SW480 (cell line): ENCODE data around the gene ARHGAP27.

Source experiments
- DNase-seq: peaks from one replicate; pipeline ENCODE4 v3.0.0-alpha.2; 2016; ENCODE audit warnings: low spot score

ARHGAP27 gene

DNA sequence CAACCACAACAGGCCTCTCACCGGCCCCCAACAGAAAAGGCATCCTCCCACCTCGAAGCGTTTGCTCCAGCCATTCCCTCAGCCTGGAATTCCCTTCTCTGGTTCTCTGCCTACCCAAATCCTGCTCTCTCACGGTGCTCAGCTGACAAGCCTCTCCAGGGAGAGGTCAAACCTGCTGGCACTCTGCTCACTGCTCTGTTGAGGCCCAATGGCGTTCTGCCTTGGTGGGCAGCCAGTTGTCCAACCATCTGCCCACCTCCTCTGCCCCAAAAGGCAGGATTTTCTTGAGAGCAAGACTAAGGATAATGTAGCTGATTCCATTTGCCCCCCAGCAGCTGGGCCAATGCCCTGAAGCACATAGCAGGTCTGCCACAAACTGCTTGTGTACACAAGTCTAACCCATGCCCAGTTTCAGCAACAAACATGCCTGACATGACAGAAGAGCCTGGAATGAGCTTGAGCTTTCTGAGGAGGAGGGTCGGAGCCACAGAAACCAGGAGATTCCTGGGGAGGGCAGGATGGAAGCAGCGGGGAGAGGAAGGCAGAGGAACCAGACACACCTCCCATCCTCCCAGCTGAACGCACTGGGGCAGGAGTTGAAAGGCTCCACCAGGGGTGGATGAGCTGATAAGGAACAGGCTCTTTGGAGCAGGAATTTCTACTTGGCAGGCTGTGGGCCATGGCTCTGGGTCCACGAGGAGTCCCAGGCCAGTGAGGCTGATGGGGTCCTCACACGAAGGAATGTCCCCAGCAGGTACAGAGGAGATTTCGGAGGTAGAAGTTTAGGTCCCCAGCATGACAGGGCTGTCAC, 23.9 kb downstream of the ARHGAP27 start:
- DNase-seq = no peak

GRCh38 chr17:45406107-45406506, 26.6 kb downstream of the ARHGAP27 start:
- no peak for DNase-seq

GRCh38 chr17:45405250-45406086, 27.2 kb downstream of the ARHGAP27 start:
- DNase-seq = peak; percentile 36

GRCh38 chr17:45404870-45405249, 27.8 kb downstream of the ARHGAP27 start:
- no peak for DNase-seq

GRCh38 chr17:45403906-45404490, 28.7 kb downstream of the ARHGAP27 start:
- DNase-seq = no peak

DNA sequence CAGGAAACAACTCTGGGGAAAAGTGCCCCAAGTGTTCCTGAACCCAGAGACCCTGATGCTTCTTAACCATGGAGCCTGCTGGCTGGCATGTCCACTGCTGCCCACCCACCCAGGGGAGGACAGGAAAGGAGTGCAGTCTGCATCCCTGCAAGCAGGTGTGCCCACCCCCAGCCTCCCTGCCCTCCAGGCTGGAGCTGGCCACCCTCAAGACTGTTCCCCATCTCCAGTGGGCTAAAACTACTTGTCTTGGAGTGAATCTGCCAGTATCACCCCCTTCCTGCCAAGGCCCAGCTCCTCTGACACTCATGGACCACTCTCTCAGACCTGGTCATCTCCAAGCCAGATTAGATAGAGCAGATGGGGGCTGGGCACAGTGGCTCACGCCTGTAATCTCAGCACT, 29.8 kb downstream of the ARHGAP27 start:
- DNase-seq = no peak

DNA sequence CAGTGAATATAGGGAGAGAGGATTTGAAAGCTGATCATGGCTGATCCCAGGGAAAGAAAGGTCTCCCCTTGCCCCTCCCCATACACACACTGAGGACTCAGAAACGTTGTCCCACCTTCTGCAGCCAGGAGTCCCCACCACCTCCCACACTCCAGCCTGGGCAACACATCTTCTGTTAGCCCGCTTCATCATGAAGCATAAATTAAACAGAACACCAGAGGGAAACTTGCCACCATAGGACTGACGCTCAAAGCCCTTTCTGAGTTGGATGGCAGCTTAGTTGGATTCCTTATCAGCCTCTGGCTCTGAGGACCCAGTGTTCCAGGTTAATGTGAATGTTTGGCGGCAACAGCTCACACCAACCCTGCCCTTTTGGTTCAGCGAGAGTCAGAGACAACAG, 33.9 kb downstream of the ARHGAP27 start:
- no peak for DNase-seq

- no peak for DNase-seq
Observed at GRCh38 chr17:45397796-45398195, 34.9 kb downstream of the ARHGAP27 start.

DNA sequence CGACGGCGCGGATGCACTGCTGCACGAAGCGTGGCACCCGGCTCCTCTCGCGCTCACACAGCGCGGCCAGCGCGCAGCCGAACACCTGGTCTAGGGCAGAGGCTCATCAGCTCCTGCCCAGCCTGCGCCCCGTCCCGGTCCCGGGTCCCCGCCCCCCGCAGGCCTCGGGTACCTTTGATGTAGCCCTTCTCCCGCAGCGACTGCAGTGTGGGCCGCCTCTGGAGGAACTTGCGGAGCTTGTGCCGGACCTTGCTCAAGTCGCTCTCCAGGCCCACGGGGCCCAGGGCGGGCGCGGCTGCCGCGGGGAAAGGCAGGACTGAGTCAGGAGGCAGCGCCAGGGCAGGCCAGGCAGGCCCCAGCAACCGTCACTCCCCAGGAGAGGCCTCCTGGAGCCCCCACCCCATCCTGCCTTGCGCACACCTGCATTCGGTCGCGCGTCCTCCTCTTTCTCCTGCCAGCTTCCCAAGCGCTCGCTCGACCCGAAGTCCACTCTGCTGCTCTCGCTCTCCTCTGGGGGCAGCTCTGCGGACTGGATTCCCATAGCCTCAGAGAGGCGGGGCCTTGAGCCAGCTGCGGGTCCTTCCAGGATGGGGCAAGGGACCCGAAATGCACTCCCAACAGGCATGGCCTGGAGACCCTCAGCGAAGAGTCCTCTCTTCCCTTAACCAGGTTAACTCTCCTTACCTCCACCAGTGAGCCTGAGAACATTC, 36.0 kb downstream of the ARHGAP27 start:
- DNase-seq = no peak

DNA sequence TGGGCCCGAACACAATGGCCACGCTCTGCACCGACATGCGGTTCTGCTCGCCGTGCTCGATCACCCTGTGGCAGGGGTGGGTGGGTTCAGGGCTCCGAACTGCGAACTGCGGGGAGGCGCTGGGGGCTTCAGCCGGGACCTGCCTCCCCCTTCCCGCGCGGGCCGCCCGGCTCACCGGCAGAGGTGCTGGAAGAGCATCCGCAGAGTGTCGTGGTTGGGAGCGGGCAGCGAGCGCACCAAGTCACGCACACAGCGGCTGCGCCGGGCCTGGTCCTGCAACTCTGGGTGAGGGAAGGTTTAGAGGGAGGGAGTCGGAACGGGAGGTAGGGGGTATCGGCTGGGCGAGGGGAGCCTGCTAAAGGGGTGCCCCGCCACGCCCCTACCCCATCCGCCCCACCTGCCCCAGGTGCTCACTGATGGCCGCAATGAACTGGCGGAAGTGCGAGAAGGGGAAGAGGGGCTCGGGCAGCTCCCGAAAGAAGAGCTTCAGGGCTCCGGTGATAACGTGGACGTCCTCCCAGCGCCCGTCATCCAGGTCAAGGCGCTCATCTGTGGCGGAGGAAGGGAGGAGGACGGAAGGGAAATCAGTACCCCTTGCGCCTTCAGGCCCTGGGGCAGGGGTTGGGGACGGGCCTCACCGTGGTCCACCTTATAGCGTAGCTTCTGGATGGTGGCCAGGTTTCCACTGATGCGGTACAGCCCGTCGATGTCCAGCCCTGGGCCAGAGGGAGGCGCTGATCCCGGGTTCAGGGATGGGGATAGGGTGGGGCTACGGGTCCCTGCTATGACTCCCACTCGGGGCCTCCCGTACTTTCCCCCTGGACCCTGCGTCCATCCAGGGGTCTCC, 36.9 kb downstream of the ARHGAP27 start:
- DNase-seq = no peak

DNA sequence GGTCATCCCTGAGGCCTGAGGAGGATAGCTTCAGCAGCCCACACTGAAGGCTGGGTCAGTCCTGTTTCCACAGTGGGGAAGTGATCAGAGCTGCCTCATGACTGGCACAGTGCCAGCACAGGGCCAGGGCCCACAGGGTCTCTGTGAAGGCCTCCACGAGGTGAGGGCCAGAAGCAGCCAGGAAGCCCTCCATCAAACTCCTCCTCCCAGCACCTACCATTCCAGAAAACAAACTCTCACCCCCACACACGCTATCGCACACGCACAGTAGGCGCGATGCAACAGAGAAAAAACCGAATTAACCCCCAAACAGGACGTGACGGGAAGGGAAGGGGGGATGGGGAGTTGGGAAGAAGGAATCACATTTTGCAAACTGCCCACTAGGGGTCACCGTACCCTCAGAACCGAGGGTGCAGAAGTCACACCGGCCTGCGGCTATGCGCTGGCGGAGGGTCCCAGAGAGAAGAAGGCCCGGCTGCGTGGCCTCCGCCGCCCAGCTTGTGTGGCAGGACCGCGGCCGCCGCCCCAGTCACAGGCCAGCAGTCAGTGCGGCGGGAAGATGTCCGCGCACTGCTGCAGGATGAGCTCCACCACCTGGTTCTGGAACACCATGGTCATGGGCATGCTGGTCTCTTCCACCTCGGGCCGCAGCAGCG, 37.6 kb downstream of the ARHGAP27 start:
- peak; percentile 52 for DNase-seq

GRCh38 chr17:45394564-45394912, 38.1 kb downstream of the ARHGAP27 start:
- no peak for DNase-seq

GRCh38 chr17:45394091-45394490, 38.6 kb downstream of the ARHGAP27 start:
- DNase-seq = no peak

DNA sequence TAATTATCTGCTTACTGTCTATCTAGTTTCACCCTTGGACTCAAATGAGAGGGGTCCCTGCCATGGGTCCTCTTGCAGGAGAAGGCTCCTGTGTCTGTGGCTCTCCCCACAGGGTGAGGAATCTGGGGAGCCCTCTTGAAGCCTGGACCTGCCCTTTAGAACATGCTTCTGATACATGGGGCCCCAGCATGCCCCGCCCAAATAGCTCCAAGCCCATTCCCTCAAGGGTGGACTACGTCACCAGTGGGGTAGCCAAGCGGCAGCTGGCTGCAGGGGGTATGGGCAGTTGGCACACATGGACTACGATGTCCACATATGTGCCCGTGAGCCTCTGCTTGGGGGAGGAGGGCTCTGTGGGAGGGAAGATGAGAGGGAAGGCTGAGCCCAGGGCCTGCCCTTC, 39.3 kb downstream of the ARHGAP27 start:
- no peak for DNase-seq

DNA sequence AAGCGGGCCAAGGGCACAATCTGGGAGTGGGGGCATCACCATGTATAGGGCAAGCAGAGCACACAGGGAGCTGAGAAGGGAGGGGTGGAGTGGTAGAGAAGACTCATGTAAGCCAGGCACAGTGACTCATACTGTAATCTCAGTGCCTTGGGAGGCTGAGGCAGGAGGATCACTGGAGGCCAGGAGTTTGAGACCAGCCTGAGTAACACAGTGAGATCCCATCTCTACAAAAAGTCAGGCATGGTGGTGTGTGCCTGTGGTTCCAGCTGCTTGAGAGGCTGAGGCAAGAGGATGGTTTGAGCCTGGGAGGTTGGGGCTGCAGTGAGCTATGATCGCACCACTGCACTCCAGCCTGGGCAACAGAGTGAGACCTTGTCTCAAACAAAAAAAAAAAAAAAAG, 40.8 kb downstream of the ARHGAP27 start:
- DNase-seq = no peak

DNA sequence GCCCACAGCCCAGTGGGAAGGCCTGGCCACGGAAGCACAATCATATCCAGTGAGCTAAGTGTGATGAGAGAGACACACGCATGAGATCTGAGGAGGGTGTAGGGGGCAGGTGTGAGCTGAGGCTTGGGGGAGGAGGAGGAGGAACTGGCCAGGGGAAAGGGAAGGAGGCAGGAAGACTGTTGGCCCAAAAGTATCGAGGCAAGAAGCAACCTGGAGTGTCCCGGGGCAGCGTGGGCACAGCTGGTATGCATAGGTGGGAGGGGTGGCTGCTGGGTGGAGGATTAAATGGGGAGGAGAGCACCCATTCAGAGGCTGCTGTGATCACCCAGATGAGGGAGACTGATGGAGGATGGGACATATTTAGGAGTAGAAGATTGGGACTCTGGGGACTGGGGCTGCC, 41.4 kb downstream of the ARHGAP27 start:
- no peak for DNase-seq

GRCh38 chr17:45389354-45389753, 43.3 kb downstream of the ARHGAP27 start:
- DNase-seq = no peak

DNA sequence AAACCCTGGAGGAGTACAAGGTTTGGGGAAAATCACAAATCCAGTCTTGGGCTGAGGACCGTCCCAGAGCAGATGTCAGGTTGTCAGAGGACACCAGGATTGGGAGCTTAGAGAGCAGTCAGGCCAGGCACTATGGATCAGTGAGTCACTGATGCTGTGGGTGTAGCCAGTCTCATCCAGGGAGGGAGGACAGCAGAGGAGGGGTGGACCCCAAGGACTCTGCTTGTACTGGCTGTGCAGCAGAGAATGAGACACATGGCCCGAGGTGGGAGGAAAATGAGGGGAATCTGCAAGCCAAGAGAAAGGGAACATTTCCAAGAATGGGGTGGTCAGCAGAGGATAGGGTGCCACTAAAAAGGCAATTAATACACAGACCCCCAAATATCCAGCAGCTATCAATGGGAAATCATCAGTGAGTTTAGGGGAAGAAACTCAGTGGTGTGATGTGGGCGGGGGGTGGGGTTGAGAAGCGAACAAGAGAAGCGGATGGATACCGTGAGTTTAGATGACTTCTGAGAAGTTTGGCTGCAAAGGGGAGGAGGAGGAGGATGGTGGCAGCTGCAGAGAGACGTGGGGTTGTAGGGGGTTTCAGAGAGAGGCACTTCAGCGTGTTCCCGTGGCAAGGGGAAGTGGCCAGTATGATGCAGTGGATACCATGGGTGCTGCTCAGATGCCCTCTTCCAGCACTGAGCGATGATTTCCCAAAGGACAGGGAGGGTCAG, 43.9 kb downstream of the ARHGAP27 start:
- DNase-seq = no peak

DNA sequence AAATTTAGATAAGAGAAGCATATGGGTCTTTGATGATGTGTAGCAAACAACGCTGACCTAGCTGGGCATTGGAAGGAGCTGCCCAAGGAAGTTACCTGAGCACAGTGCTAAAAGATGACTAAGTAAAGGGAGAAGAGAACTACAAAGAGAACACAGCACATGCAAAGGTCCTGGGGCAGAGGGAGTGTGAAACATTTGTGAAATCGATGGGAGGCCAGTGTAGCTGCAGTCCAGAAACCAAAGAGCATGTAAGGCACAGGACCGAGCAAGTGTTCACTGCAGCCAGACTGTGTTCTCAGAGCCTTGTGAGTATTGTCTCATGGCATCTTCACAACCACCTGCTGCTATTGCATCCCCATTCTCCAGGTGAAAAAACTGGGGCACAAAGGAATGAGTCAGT, 44.9 kb downstream of the ARHGAP27 start:
- no peak for DNase-seq

DNA sequence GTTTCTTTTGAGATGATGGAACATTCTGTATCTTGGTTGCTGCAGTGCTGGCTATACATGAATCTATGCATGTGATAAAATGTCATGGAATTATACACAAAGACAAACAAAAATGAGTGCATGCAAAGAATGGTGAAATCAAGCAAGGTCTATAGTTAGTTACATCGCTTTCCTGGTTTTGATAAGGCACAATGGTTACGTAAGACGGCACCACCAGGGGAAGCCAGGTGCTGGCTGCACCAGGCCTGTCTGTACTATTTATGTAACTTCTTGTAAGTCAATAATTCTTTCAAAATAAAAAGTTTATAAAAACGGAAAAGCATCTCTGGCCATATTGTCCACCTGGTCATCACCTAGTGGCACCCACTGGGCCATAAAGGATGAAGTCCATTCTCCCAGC, 46.5 kb downstream of the ARHGAP27 start:
- DNase-seq = no peak
